WTC11 (cell line): Measurements from ENCODE around the gene NOP14. TPM values are rescaled to one million over a fixed set of nuclear protein-coding genes. Genes with fewer than 3 reads are reported as not detected.

Experiments used
- ATAC-seq: fragments of 200-7000 bp; cut with Tn5 transposase; 2 replicates; pipeline ENCODE4 v1.10.0; 2021; ENCODE audit warnings: mild to moderate bottlenecking, moderate library complexity
- CTCF ChIA-PET: fragments of 300-600 bp; sonication (Branson Sonifier 250); formaldehyde crosslinking; loops from one replicate; lab custom pipeline; 2021; ENCODE audit warnings: antibody characterized with exemption; lab: Charles Lee
- POLR2A ChIA-PET: fragments of 350-600 bp; sonication (Branson Sonifier 250); formaldehyde crosslinking; loops from one replicate; lab custom pipeline; 2021; ENCODE audit warnings: antibody characterized with exemption; lab: Charles Lee
- DNase-seq: peaks from one replicate; pipeline ENCODE4 v3.0.0; 2021; ENCODE audit warnings: low spot score
- H3K27ac Mint-ChIP-seq: 2 replicates; pipeline ENCODE4 v1.8.0; 2021; ENCODE audit warnings: mixed read lengths
- H3K27me3 Mint-ChIP-seq: 2 replicates; pipeline ENCODE4 v1.8.0; 2021; ENCODE audit warnings: low read depth, mild to moderate bottlenecking, moderate library complexity, mixed read lengths
- H3K36me3 Mint-ChIP-seq: 2 replicates; pipeline ENCODE4 v1.8.0; 2021; ENCODE audit warnings: mixed read lengths
- H3K4me1 Mint-ChIP-seq: 2 replicates; pipeline ENCODE4 v1.8.0; 2022; ENCODE audit warnings: mixed read lengths
- H3K4me3 Mint-ChIP-seq: 2 replicates; pipeline ENCODE4 v1.8.0; 2021; ENCODE audit warnings: mild to moderate bottlenecking, moderate library complexity, mixed read lengths
- H3K9me3 Mint-ChIP-seq: 2 replicates; pipeline ENCODE4 v1.8.0; 2021; ENCODE audit warnings: mixed read lengths
- ATF1 ChIP-seq: sonication (generic); formaldehyde crosslinking; IDR thresholded peaks from 2 replicates; pipeline ENCODE4 v1.8.1; 2023; ENCODE audit warnings: mild to moderate bottlenecking, moderate library complexity, missing genetic modification reagents
- CBFB ChIP-seq: sonication (generic); formaldehyde crosslinking; IDR thresholded peaks from 2 replicates; pipeline ENCODE4 v1.8.1; 2022; ENCODE audit warnings: mild to moderate bottlenecking, low read depth, missing genetic modification reagents
- CREB1 ChIP-seq: sonication (generic); formaldehyde crosslinking; IDR thresholded peaks from 2 replicates; pipeline ENCODE4 v1.8.0; 2023; ENCODE audit warnings: mild to moderate bottlenecking, missing genetic modification reagents
- CREM ChIP-seq: sonication (generic); formaldehyde crosslinking; IDR thresholded peaks from 2 replicates; pipeline ENCODE4 v1.8.1; 2022; ENCODE audit warnings: mild to moderate bottlenecking, missing genetic modification reagents, moderate library complexity
- ELF4 ChIP-seq: sonication (generic); formaldehyde crosslinking; IDR thresholded peaks from 2 replicates; pipeline ENCODE4 v1.8.1; 2022; ENCODE audit warnings: low read depth, mild to moderate bottlenecking, moderate library complexity, missing genetic modification reagents
- ETV6 ChIP-seq: sonication (generic); formaldehyde crosslinking; IDR thresholded peaks from 2 replicates; pipeline ENCODE4 v1.8.1; 2022; ENCODE audit warnings: mild to moderate bottlenecking, missing genetic modification reagents
- FOXJ3 ChIP-seq: sonication (generic); formaldehyde crosslinking; IDR thresholded peaks from 2 replicates; pipeline ENCODE4 v1.9.0; 2021; ENCODE audit warnings: missing genetic modification reagents, mild to moderate bottlenecking, borderline replicate concordance
- GABPB1 ChIP-seq: sonication (generic); formaldehyde crosslinking; IDR thresholded peaks from 2 replicates; pipeline ENCODE4 v1.8.1; 2023; ENCODE audit warnings: mild to moderate bottlenecking, missing genetic modification reagents
- HMGXB4 ChIP-seq: sonication (generic); formaldehyde crosslinking; IDR thresholded peaks from 2 replicates; pipeline ENCODE4 v1.8.1; 2023; ENCODE audit warnings: mild to moderate bottlenecking, moderate library complexity, missing genetic modification reagents
- IRF2 ChIP-seq: sonication (generic); formaldehyde crosslinking; IDR thresholded peaks from 2 replicates; pipeline ENCODE4 v1.8.0; 2022; ENCODE audit warnings: low read depth, missing genetic modification reagents, borderline replicate concordance
- NR3C1 ChIP-seq: sonication (generic); formaldehyde crosslinking; conservative IDR thresholded peaks from 2 replicates; pipeline ENCODE4 v1.8.1; 2023; ENCODE audit warnings: low read depth, mild to moderate bottlenecking, missing genetic modification reagents
- PRDM15 ChIP-seq: sonication (generic); formaldehyde crosslinking; IDR thresholded peaks from 2 replicates; pipeline ENCODE4 v1.8.0; 2022; ENCODE audit warnings: missing genetic modification reagents
- PRRX2 ChIP-seq: fragments of 250-450 bp; sonication (Bioruptor Pico); IDR thresholded peaks from 2 replicates; pipeline ENCODE4 v1.8.0; 2021; ENCODE audit warnings: mild to moderate bottlenecking
- SMAD3 ChIP-seq: sonication (generic); formaldehyde crosslinking; IDR thresholded peaks from 2 replicates; pipeline ENCODE4 v1.8.0; 2022; ENCODE audit warnings: missing genetic modification reagents, mild to moderate bottlenecking, borderline replicate concordance
- ZNF416 ChIP-seq: fragments of 250-450 bp; sonication (Bioruptor Pico); IDR thresholded peaks from 2 replicates; pipeline ENCODE4 v1.9.0; 2021; ENCODE audit warnings: mild to moderate bottlenecking, inconsistent platforms
- total RNA-seq: library from RNA; stranded (reverse); gene quantifications from 3 replicates; pipeline ENCODE4 v1.2.3, GENCODE V29; 2021
- TF ChIP-seq, protein P1 (sequence below): sonication (generic); formaldehyde crosslinking; IDR thresholded peaks from 2 replicates; pipeline ENCODE4 v1.8.1; 2022; ENCODE audit warnings: mild to moderate bottlenecking, moderate library complexity, missing genetic modification reagents
- TF ChIP-seq, protein P2 (sequence below): sonication (generic); formaldehyde crosslinking; IDR thresholded peaks from 2 replicates; pipeline ENCODE4 v1.8.0; 2023; ENCODE audit warnings: missing genetic modification reagents, mild to moderate bottlenecking, borderline replicate concordance

NOP14 gene
- total RNA-seq, 1 experiment from 2014 or later = 39.1 TPM

DNA sequence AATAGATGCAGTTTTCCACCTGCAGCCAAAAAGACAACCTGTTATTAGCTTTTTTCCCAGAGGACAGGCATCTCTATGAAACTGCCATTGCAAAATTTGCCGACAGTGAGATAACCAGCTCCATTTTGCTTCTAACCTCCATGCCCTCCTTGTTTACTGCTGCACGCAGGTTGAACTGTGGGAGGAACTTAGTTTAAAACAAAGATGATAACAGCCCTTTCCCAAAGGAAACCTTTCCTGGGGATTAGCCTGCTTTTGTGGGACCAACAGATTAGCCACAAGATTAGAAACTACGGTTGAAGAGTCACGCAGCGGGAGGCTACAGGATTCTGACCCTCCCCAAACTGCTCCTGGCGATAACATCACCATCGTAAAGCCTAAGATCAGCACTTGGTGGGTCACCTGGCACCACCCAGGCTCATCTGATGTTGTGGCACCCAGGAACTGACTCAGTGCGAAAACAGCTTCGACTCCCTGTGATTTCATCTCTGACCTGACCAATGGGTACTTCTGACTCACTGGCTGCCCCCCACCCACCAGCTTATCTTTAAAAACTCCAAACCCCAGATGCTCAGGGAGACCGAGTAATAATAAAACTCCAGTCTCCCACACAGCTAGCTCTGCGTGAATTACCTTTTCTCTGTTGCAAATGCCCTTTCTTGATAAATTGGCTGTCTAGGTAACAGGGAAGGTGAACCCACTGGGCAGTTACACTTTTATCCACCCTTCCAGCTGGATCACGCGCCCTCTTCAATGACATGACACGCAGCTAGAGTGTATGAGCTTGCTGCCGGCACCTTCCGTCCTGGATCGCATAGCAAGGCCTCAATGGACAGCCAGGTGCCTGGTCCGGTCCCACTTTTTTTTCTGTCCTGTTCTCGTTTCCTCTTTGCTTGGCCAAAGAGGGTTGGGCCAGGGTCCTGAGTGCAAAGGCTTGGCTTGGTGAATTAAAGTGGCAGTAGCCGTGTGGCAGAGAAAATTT, 27.2 kb downstream of the NOP14 start:
- Mint-ChIP-seq H3K27me3 (no peaks in the 10 kb centered on the region), H3K27ac (peak overlapping the region; percentile 51; the same call in 1 of the 2 replicates), H3K4me3 (peak overlapping the region; percentile 80), H3K4me1 (peaks cover 26% of the 10 kb centered on the region), H3K36me3 (peaks cover 31% of the 10 kb centered on the region), H3K9me3 (no peaks in the 10 kb centered on the region)
- no peak for ATAC-seq
- ChIA-PET POLR2A (interaction anchor here (1.0 to 1.2 kb wide), 2 partner anchors 9 to 75 kb away, joined by 3 read pairs; no protein-coding TSS in a partner anchor), CTCF (interaction anchor here (0.8 to 2.3 kb wide), 6 partner anchors 13 to 494 kb away, joined by 3 to 11 read pairs (median 6); no protein-coding TSS in a partner anchor)
- DNase-seq = no peak
- no peak for TF ChIP-seq ATF1 (CRISPR knock-in tag)
- TF ChIP-seq PRDM15 = peak; percentile 20; the same call in 1 of the 2 replicates

DNA sequence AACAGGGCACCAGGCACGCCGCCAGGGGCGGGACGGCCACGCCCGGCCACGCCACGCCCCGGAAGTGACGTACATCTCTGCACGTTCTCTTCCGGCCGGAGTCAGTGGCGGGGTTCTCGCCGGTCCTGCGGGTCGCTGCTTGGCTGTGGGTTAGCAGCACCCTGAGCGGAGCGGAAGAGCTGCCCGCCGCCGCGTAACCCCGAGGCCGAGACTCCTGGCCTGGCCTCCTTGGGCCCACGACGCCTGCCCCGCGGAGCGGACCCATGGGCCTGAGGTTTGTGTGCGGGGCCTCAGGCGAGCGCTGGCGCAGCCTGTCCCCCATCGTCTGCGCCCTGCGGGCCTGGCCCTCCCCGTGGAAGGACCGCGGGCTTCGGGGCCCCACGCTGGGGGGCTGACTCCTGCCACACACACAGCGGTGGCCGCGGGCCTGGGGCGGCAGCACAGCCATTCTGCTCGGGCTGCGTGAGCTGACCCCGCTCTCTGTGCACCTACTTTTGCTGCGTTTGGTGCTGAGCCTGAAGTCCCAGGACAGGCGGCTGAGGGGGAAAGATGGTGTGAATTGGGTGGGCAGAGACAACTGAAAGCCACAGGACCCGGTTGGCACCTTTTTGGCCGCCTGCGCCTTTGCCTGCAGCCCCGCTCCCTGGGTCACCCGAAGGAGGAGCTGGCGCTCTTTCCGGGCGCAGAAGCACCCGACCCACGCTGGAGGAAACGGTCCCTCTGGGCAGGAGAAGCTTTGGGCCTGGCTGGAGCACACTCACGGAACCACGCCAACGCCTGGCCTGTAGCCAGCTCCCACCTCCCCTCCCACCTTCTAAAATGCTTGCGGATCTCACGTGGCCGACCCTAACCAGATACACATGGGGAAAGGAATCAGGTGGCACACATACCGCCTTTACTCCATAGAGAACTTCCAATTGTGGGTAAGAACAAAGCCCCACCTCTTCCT, 28.1 kb downstream of the NOP14 start:
- peak; percentile 95 for DNase-seq
- no peaks in the 10 kb centered on the region for H3K27me3 Mint-ChIP-seq
- peaks cover 26% of the 10 kb centered on the region for H3K4me1 Mint-ChIP-seq
- H3K36me3 Mint-ChIP-seq = peaks cover 24% of the 10 kb centered on the region
- peak; percentile 50 for ATAC-seq
- ChIA-PET CTCF (interaction anchor here (0.8 to 2.3 kb wide), 6 partner anchors 14 to 493 kb away, joined by 3 to 11 read pairs (median 6); no protein-coding TSS in a partner anchor), POLR2A (interaction anchor here (1.0 kb wide), 1 partner anchor 74 kb away, joined by 3 read pairs; no protein-coding TSS in a partner anchor)
- no peak overlapping the region for H3K27ac Mint-ChIP-seq
- no peaks in the 10 kb centered on the region for H3K9me3 Mint-ChIP-seq
- peak overlapping the region; percentile 80 for H3K4me3 Mint-ChIP-seq
- TF ChIP-seq CREM (CRISPR knock-in tag) = peak; percentile 93; the same call in 1 of the 2 replicates
- TF ChIP-seq FOXJ3 (CRISPR knock-in tag) = no peak
- no peak for TF ChIP-seq CBFB (CRISPR knock-in tag)
- no peak for TF ChIP-seq ZNF416 (CRISPR knock-in tag)
- no peak for TF ChIP-seq NR3C1 (CRISPR knock-in tag)
- TF ChIP-seq IRF2 (CRISPR knock-in tag) = no peak
- TF ChIP-seq ELF4 (CRISPR knock-in tag) = no peak
- TF ChIP-seq GABPB1 (CRISPR knock-in tag) = peak; percentile 74
- peak; percentile 84 for TF ChIP-seq CREB1 (CRISPR knock-in tag)
- TF ChIP-seq, protein P1, sequence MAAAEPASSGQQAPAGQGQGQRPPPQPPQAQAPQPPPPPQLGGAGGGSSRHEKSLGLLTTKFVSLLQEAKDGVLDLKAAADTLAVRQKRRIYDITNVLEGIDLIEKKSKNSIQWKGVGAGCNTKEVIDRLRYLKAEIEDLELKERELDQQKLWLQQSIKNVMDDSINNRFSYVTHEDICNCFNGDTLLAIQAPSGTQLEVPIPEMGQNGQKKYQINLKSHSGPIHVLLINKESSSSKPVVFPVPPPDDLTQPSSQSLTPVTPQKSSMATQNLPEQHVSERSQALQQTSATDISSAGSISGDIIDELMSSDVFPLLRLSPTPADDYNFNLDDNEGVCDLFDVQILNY = peak; percentile 23; the same call in 1 of the 2 replicates
- no peak for TF ChIP-seq SMAD3 (CRISPR knock-in tag)
- no peak for TF ChIP-seq HMGXB4 (CRISPR knock-in tag)
- TF ChIP-seq, protein P2, sequence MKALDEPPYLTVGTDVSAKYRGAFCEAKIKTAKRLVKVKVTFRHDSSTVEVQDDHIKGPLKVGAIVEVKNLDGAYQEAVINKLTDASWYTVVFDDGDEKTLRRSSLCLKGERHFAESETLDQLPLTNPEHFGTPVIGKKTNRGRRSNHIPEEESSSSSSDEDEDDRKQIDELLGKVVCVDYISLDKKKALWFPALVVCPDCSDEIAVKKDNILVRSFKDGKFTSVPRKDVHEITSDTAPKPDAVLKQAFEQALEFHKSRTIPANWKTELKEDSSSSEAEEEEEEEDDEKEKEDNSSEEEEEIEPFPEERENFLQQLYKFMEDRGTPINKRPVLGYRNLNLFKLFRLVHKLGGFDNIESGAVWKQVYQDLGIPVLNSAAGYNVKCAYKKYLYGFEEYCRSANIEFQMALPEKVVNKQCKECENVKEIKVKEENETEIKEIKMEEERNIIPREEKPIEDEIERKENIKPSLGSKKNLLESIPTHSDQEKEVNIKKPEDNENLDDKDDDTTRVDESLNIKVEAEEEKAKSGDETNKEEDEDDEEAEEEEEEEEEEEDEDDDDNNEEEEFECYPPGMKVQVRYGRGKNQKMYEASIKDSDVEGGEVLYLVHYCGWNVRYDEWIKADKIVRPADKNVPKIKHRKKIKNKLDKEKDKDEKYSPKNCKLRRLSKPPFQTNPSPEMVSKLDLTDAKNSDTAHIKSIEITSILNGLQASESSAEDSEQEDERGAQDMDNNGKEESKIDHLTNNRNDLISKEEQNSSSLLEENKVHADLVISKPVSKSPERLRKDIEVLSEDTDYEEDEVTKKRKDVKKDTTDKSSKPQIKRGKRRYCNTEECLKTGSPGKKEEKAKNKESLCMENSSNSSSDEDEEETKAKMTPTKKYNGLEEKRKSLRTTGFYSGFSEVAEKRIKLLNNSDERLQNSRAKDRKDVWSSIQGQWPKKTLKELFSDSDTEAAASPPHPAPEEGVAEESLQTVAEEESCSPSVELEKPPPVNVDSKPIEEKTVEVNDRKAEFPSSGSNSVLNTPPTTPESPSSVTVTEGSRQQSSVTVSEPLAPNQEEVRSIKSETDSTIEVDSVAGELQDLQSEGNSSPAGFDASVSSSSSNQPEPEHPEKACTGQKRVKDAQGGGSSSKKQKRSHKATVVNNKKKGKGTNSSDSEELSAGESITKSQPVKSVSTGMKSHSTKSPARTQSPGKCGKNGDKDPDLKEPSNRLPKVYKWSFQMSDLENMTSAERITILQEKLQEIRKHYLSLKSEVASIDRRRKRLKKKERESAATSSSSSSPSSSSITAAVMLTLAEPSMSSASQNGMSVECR (CRISPR knock-in tag) = peak; percentile 89; the same call in 1 of the 2 replicates
- TF ChIP-seq ETV6 (CRISPR knock-in tag) = peak; percentile 61; the same call in 1 of the 2 replicates
- no peak for TF ChIP-seq PRRX2 (CRISPR knock-in tag)
